Effector memory CD4-positive, alpha-beta T cell (primary cell): Measurements from ENCODE around the gene MUC5B.

Experiments
- DNase-seq, 3 donors: peaks; one replicate each; pipeline ENCODE4 v3.0.0-alpha.2; 2020
- H3K27ac ChIP-seq: 2 replicates; pipeline ENCODE4 v1.7.0; 2013; ENCODE audit warnings: mild to moderate bottlenecking, low read length, moderate library complexity; ENCODE audit not compliant: insufficient read depth, poor library complexity, severe bottlenecking
- H3K27me3 ChIP-seq: replicated peaks from 2 replicates; pipeline ENCODE4 v1.7.0; 2013; ENCODE audit warnings: mild to moderate bottlenecking, low read length; ENCODE audit not compliant: insufficient read depth, control insufficient read depth, poor library complexity, severe bottlenecking
- H3K36me3 ChIP-seq: 2 replicates; pipeline ENCODE4 v1.7.0; 2013; ENCODE audit warnings: mild to moderate bottlenecking, low read length, moderate library complexity; ENCODE audit not compliant: control insufficient read depth, insufficient read depth
- H3K4me1 ChIP-seq: 2 replicates; pipeline ENCODE4 v1.7.0; 2013; ENCODE audit warnings: low read length, mild to moderate bottlenecking; ENCODE audit not compliant: control insufficient read depth, insufficient read depth, poor library complexity, severe bottlenecking
- H3K4me3 ChIP-seq: 2 replicates; pipeline ENCODE4 v1.7.0; 2013; ENCODE audit warnings: low read length, low read depth, mild to moderate bottlenecking; ENCODE audit not compliant: insufficient read depth, poor library complexity, severe bottlenecking
- H3K9me3 ChIP-seq: 2 replicates; pipeline ENCODE4 v1.7.0; 2013; ENCODE audit warnings: mild to moderate bottlenecking, low read length, moderate library complexity; ENCODE audit not compliant: control insufficient read depth

Gene MUC5B

GRCh38 chr11:1276866-1277615 lies 54.2 kb downstream of the MUC5B start:
- Histone ChIP-seq H3K4me1 (no peaks in the 10 kb centered on the region), H3K9me3 (no peaks in the 10 kb centered on the region), H3K27ac (no peak overlapping the region), H3K36me3 (peaks cover 32% of the 10 kb centered on the region), H3K4me3 (no peak overlapping the region), H3K27me3 (no peaks in the 10 kb centered on the region)
- no peak for DNase-seq

GRCh38 chr11:1277936-1278512 lies 55.2 kb downstream of the MUC5B start:
- H3K27me3 ChIP-seq = no peaks in the 10 kb centered on the region
- H3K4me3 ChIP-seq = no peak overlapping the region
- peaks cover 34% of the 10 kb centered on the region for H3K36me3 ChIP-seq
- no peaks in the 10 kb centered on the region for H3K4me1 ChIP-seq
- no peak for DNase-seq
- H3K27ac ChIP-seq = no peak overlapping the region
- H3K9me3 ChIP-seq = no peaks in the 10 kb centered on the region

GRCh38 chr11:1278766-1279673 lies 56.2 kb downstream of the MUC5B start:
- DNase-seq = no peak
- H3K4me1 ChIP-seq = no peaks in the 10 kb centered on the region
- peaks cover 43% of the 10 kb centered on the region for H3K36me3 ChIP-seq
- no peaks in the 10 kb centered on the region for H3K27me3 ChIP-seq
- no peaks in the 10 kb centered on the region for H3K9me3 ChIP-seq
- H3K4me3 ChIP-seq = no peak overlapping the region
- H3K27ac ChIP-seq = no peak overlapping the region

- H3K27ac ChIP-seq = no peak overlapping the region
- no peak for DNase-seq
- H3K4me1 ChIP-seq = no peaks in the 10 kb centered on the region
- peaks cover 46% of the 10 kb centered on the region for H3K36me3 ChIP-seq
- no peaks in the 10 kb centered on the region for H3K9me3 ChIP-seq
- H3K4me3 ChIP-seq = no peak overlapping the region
- no peaks in the 10 kb centered on the region for H3K27me3 ChIP-seq
Observed at GRCh38 chr11:1279674-1280055, 56.8 kb downstream of the MUC5B start.

GRCh38 chr11:1280116-1281035 lies 57.5 kb downstream of the MUC5B start:
- Histone ChIP-seq H3K9me3 (no peaks in the 10 kb centered on the region), H3K4me1 (no peaks in the 10 kb centered on the region), H3K27ac (no peak overlapping the region), H3K27me3 (no peaks in the 10 kb centered on the region), H3K4me3 (no peak overlapping the region), H3K36me3 (peaks cover 54% of the 10 kb centered on the region)
- no peak for DNase-seq

- Histone ChIP-seq H3K9me3 (no peaks in the 10 kb centered on the region), H3K36me3 (peaks cover 53% of the 10 kb centered on the region), H3K4me1 (no peaks in the 10 kb centered on the region), H3K27ac (no peak overlapping the region), H3K4me3 (no peak overlapping the region), H3K27me3 (no peaks in the 10 kb centered on the region)
- DNase-seq = no peak
Observed at GRCh38 chr11:1281326-1281973, 58.6 kb downstream of the MUC5B start.

GRCh38 chr11:1281974-1282365 lies 59.1 kb downstream of the MUC5B start:
- Histone ChIP-seq H3K4me3 (no peak overlapping the region), H3K9me3 (no peaks in the 10 kb centered on the region), H3K4me1 (no peaks in the 10 kb centered on the region), H3K27ac (no peak overlapping the region), H3K36me3 (peaks cover 57% of the 10 kb centered on the region), H3K27me3 (no peaks in the 10 kb centered on the region)
- no peak for DNase-seq

GRCh38 chr11:1283091-1283511 lies 60.2 kb downstream of the MUC5B start:
- Histone ChIP-seq H3K27ac (no peak overlapping the region), H3K4me3 (no peak overlapping the region), H3K9me3 (no peaks in the 10 kb centered on the region), H3K4me1 (no peaks in the 10 kb centered on the region), H3K27me3 (no peaks in the 10 kb centered on the region), H3K36me3 (peaks cover 58% of the 10 kb centered on the region)
- no peak for DNase-seq

- Histone ChIP-seq H3K9me3 (no peaks in the 10 kb centered on the region), H3K36me3 (peaks cover 63% of the 10 kb centered on the region), H3K27me3 (no peaks in the 10 kb centered on the region), H3K4me1 (no peaks in the 10 kb centered on the region), H3K4me3 (no peak overlapping the region), H3K27ac (no peak overlapping the region)
- DNase-seq = no peak
Observed at GRCh38 chr11:1283906-1284305, 61.0 kb downstream of the MUC5B start.
